SH-SY5Y (cell line): Measurements from ENCODE around the gene SLC7A6OS.

Source experiments
- GATA2 ChIP-seq: IDR thresholded peaks from 2 replicates; pipeline ENCODE4 v1.6.1; 2011; ENCODE audit warnings: mild to moderate bottlenecking, low read depth, low read length
- GATA3 ChIP-seq: IDR thresholded peaks from 2 replicates; pipeline ENCODE4 v1.6.1; 2011; ENCODE audit warnings: low read depth, mild to moderate bottlenecking, low read length, moderate library complexity

- TF ChIP-seq GATA2 (no peak), GATA3 (no peak)
These were observed 33.5 kb upstream of the SLC7A6OS start for GRCh38 chr16:68344252-68344651.
